GM12872 (cell line): ENCODE results near the gene DPEP2.

Experiments
- TF ChIP-seq, protein P1 (sequence below): IDR thresholded peaks from 3 replicates; pipeline ENCODE4 v1.5.1; 2011; ENCODE audit warnings: low read depth, mild to moderate bottlenecking, low read length, moderate library complexity; ENCODE audit not compliant: insufficient read depth

DPEP2 gene

DNA sequence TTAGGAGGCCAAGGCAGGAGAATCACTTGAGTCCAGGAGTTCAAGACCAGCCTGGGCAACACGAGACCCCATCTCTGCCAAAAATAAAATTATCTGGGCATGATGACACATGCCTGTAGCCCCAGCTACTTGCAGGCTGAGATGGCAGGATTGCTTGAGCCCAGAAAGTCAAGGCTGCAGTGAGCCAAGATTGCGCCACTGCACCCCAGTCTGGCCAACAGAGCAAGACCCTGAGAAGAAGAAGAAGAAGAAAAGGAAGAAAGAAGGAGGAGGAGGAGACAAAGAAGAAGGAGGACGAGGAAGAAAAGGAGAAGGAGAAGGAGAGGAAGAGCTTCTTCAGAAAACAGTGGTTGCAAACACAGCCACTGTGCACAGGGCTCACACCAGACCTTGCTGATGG, 10.6 kb downstream of the DPEP2 start:
- TF ChIP-seq, protein P1, sequence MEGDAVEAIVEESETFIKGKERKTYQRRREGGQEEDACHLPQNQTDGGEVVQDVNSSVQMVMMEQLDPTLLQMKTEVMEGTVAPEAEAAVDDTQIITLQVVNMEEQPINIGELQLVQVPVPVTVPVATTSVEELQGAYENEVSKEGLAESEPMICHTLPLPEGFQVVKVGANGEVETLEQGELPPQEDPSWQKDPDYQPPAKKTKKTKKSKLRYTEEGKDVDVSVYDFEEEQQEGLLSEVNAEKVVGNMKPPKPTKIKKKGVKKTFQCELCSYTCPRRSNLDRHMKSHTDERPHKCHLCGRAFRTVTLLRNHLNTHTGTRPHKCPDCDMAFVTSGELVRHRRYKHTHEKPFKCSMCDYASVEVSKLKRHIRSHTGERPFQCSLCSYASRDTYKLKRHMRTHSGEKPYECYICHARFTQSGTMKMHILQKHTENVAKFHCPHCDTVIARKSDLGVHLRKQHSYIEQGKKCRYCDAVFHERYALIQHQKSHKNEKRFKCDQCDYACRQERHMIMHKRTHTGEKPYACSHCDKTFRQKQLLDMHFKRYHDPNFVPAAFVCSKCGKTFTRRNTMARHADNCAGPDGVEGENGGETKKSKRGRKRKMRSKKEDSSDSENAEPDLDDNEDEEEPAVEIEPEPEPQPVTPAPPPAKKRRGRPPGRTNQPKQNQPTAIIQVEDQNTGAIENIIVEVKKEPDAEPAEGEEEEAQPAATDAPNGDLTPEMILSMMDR, result no peak

DNA sequence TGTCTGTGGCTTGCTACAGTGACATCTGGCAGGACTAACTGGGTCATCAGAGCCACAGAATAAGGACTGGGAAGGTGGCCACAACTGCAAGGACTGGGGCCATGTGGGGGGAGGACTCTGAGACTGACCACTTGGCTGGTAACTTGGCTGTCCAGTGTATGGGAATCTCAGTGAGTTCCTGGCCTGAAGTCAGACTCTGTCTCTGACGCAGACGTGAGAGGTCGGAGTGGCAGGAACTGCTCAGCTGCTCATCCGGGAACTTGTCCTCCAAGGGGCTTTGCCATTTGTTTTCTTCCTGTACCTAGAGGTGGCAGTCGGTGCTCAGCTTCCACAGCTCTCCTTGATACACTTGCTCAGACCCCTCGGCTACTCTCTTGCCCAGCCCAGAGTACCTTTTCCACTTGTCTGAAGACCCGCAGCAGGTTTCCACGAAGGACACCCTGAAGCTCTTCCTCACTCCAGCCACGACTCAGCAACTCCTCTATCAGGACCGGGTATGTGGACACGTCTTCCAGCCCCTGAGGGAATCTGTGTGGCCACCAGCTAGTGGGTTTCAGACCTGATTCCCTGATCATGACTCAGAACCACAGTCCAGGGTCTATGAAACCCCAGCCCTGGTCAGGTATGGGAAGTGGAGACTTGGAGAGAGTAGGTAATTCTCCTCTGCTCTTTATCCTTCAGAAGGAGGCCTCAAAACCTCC, 11.7 kb downstream of the DPEP2 start:
- TF ChIP-seq, protein P1, result no peak

DNA sequence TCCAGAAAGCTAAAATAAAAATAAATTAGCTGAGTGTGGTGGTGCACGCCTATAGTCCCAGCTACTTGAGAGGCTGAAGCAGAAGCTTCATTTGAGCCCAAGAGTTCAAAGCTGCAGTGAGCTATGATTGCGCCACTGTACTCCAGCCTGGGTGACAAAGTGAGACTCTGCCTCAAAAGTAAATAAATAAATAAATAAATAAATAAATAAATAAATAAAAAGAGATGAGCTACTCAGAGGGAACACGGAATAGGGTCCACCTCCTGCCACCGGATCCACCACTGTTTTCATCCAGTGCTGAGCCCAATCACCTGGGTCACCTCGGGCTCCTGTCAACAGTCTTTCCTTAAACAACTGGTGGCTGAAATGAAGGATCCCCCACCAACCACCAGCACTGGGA, 12.3 kb downstream of the DPEP2 start:
- TF ChIP-seq, protein P1, result no peak

DNA sequence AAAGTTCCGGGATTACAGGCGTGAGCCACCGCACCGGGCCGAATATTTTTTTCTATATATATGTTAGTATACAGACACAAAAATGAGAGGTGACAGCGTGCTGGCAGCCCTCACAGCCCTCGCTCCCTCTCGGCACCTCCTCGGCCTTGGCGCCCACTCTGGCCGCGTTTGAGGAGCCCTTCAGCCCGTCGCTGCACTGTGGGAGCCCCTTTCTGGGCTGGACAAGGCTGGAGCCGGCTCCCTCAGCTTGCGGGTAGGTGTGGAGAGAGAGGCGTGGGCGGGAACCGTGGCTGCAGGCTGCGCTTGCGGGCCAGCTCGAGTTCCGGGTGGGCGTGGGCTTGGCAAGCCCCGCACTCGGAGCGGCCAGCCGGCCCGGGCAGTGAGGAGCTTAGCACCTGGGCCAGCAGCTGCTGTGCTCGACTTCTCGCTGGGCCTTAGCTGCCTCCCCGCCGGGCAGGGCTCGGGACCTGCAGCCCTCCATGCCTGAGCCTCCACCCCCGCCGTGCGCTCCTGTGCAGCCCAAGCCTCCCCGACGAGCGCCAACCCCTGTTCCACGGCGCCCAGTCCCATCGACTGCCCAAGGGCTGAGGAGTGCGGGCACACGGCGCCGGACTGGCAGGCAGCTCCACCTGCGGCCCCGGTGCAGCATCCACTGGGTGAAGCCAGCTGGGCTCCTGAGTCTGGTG, 17.1 kb downstream of the DPEP2 start:
- TF ChIP-seq, protein P1, result no peak

DNA sequence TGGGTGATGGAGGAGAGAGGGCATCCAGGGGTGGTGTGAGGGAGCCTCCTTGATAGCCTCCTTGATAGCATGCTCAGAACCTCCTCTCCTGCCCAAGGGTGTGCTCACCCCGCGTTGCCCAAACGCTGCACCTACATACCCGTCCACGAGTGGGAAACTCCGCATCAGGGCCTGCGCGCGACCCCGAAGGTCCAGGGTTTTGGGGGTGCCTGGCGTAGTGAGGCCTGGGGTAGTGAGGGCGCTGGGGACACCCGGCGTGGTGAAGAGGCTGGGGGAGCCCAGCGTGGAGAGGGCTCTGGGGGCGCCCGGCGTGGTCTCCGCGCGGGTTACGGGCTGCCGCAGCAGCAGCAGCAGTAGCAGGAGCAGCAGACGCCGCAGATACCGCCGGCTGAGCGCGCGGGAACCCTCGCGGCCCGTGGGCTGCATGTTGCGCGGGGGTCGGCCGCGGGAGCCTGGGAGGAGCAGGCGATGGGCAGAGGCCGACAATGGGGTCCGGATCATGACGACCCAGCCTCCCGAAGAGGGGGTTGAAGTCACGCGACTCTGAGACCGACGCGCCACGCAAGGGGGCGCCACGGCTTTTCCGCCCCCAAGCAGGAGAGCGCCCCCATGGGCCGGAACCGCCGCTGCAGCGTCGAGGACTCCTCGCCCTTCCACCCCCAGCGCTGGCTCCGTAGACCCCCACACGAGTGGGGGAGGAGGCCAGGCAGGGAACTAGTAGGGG, 19.2 kb downstream of the DPEP2 start, which contains the start of gene DPEP3:
DPEP3 (minus strand) TSS at position 545 of the 724 bp plus-strand sequence; CDS start at position 426, 119 bp downstream.
- TF ChIP-seq, protein P1, result no peak

DNA sequence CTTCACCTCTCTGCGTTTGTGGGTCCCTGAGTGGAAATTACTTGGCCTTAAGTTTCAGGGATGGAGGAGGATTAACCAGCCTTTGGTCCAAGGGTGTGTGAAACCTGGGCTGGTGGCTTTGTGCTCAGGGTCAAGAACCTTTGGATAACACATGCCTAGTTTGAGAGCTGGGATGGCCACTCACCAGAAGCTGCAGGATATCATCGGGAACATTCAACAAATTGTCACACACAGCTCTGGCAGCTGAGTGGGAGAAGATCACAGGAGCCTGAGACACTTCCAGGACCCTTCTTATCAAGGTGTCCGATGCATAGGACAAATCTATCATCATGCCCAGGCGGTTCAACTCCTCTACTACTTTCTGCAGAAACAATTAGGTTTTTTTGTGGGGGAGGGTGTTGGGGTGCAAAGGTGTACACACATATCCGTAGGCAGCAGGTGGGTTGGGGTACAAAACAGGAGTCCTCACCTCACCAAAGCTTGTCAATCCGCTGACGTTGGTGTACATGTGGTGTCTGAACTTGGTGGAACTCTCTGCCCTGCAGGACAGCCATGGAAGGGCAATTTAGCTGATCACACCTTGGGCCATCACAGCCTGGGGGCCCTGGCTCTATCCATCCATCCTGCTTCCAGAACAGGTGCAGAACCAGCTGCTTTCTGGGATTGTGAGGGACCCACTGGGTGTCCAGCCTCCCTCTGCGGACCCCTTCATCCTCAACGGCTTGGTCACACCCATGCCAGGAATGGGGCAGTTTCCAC, 21.6 kb downstream of the DPEP2 start:
- TF ChIP-seq, protein P1, result no peak

DNA sequence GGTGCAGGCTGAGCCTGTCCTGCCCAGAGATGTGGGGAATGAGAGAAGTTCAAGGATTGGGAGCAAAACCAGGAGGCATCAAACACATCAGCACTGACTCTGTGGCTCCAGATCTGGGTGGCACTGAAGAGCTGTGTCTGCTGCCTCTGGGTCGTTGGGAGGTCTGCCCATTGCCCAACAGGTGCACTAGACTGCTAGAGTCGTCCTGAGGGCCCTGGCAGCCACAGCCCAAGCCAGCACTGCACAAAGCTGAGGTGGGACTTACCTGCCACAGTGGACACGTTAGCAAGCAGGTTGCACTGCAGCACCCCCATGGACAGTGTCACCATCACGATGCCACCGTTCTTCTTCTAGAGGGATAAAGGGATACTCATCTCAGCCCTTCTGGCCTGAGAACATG, 22.3 kb downstream of the DPEP2 start:
- TF ChIP-seq, protein P1, result no peak
